ENCODE measurements around the gene MRPL1. TPM values are rescaled to one million over a fixed set of nuclear protein-coding genes. Genes with fewer than 3 reads are reported as not detected.
A peak's percentile ranks its signal among the peaks of the same experiment; 100 is the strongest.

The MRPL1 gene
- total RNA-seq, 1 experiment from 2014 or later, result 42.0 TPM

DNA sequence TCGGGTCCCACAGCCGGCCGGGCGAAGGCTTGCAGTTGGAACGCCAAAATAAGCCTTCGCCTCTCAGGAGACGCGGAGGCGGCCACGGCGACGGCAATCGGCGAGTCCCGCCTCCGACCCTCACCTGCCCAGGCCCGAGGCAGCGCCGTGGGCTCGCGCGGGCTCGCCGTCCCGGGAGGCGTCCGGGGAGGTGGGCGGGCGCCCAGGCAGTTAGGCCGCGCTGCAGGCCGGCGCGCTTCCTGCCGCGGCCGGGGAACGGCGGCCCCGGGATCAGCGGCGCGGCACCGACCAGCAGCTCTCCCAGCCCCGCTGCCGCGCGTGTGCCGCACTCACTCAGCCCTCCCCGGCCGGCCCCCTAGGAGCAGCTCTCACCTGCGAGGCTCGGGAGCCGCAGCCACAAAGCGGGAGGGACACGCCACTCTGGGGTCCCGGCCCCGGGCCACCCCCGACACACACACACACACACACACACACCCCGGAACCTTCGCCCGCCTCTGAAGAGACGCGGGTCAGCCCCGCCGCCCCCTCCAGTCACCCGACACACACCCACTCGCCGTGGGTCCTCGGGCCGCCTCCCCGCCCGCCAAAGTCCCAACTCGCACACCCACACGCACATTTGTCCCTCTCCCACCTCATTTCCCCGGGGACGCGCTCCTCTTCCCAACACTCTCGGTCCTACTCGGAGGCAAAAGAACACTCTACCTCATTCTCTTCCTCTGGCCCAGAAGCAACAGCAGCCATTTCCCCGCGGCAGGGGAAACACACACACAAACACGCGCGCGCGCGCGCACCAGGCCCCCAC, 43.8 kb upstream of the MRPL1 start, which contains the start of gene CNOT6L:
CNOT6L (minus strand) TSS at position 767 of the 802 bp plus-strand sequence; CDS start at position 707, 60 bp downstream.
- no peaks in the 10 kb centered on the region for H3K9me3 Mint-ChIP-seq (ENCODE audit: unreplicated experiment)
- H3K4me3 Mint-ChIP-seq (ENCODE audit: unreplicated experiment), result peak within 1 kb of the TSS; percentile 96
- Histone ChIP-seq H3K4me1 (peaks cover 7% of the 10 kb centered on the region), H3K27me3 (replicated peaks; ENCODE audit: control insufficient read depth, insufficient read depth, low read length) (no peaks in the 10 kb centered on the region), H3K9me3 (no peaks in the 10 kb centered on the region), H3K36me3 (ENCODE audit: control insufficient read depth, insufficient read depth, low read length) (no peaks in the 10 kb centered on the region), H3K4me3 (ENCODE audit: low read depth, low read length) (peak within 1 kb of the TSS; percentile 93)
- peaks cover 13% of the 10 kb centered on the region for H3K36me3 Mint-ChIP-seq (ENCODE audit: insufficient read depth, unreplicated experiment)
- CTCF ChIA-PET, result interaction anchor here (1.2 kb wide), 1 partner anchor 43 kb away, joined by 6 read pairs; the partner anchor contains the start of gene MRPL1
- H3K27me3 Mint-ChIP-seq (ENCODE audit: insufficient read depth, unreplicated experiment), result no peaks in the 10 kb centered on the region
- H3K4me1 Mint-ChIP-seq (ENCODE audit: low read depth, unreplicated experiment), result no peaks in the 10 kb centered on the region
- peak within 1 kb of the TSS; percentile 91 for H3K27ac Mint-ChIP-seq (ENCODE audit: unreplicated experiment)
- BruUV-seq (replicated peaks), result no TSS peak
- intact Hi-C loops (cut with micrococcal nuclease; ENCODE audit: unreplicated experiment), result loop anchor here (1.0 to 5.0 kb wide), 2 partner anchors 43 to 138 kb away; partner anchors contain the start of gene MRPL1
- POLR2A ChIA-PET, result interaction anchor here (0.5 to 1.3 kb wide), 2 partner anchors 43 to 45 kb away, joined by 5 to 6 read pairs; partner anchors contain the start of gene MRPL1
- DNase-seq, result peak; percentile 56 to 69
- TF ChIP-seq, protein P1, sequence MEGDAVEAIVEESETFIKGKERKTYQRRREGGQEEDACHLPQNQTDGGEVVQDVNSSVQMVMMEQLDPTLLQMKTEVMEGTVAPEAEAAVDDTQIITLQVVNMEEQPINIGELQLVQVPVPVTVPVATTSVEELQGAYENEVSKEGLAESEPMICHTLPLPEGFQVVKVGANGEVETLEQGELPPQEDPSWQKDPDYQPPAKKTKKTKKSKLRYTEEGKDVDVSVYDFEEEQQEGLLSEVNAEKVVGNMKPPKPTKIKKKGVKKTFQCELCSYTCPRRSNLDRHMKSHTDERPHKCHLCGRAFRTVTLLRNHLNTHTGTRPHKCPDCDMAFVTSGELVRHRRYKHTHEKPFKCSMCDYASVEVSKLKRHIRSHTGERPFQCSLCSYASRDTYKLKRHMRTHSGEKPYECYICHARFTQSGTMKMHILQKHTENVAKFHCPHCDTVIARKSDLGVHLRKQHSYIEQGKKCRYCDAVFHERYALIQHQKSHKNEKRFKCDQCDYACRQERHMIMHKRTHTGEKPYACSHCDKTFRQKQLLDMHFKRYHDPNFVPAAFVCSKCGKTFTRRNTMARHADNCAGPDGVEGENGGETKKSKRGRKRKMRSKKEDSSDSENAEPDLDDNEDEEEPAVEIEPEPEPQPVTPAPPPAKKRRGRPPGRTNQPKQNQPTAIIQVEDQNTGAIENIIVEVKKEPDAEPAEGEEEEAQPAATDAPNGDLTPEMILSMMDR (IDR thresholded peaks at IDR 0.05; ENCODE audit: insufficient read depth in 1 of 2, low read depth in 1 of 2, low read length in 1 of 2, severe bottlenecking in 1 of 2, unreplicated experiment in 1 of 2), result no peak

DNA sequence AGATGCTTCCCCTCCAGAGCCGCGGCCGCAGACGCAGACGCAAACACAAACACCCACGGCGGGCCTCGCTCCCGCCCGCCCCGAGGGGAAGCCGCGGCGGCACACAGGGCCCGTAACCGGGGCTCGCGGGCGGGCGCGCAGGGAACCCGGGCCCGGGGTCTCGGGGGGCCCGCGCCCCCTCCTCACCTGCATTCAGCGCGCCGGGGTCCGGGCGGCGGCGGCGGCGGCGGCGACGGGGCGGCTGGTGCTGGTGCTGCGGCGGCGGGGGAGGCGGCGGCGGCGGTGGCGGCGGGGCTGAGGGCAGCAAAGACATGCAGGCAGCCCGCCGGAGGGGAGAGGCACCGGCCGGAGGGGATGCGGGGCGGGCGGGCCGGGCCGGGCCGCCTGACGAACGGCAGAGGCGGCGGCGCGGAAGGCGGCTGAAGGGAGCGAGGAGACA, 43.2 kb upstream of the MRPL1 start:
- H3K27ac Mint-ChIP-seq (ENCODE audit: unreplicated experiment), result peak overlapping the region; percentile 89

More for the DNA sequence above, 43.2 kb upstream of the MRPL1 start:
- ChIA-PET POLR2A (interaction anchor here (1.0 kb wide), 1 partner anchor 43 kb away, joined by 5 read pairs; the partner anchor contains the start of gene MRPL1), CTCF (interaction anchor here (1.1 to 1.2 kb wide), 2 partner anchors 12 to 43 kb away, joined by 3 to 5 read pairs; partner anchors contain the start of gene MRPL1)
- no peaks in the 10 kb centered on the region for H3K9me3 ChIP-seq
- Mint-ChIP-seq H3K9me3 (ENCODE audit: unreplicated experiment) (no peaks in the 10 kb centered on the region), H3K4me3 (ENCODE audit: unreplicated experiment) (peak overlapping the region; percentile 96), H3K36me3 (ENCODE audit: insufficient read depth, unreplicated experiment) (peaks cover 13% of the 10 kb centered on the region), H3K27me3 (ENCODE audit: insufficient read depth, unreplicated experiment) (no peaks in the 10 kb centered on the region), H3K4me1 (ENCODE audit: low read depth, unreplicated experiment) (no peaks in the 10 kb centered on the region)
- no peaks in the 10 kb centered on the region for H3K27me3 ChIP-seq (replicated peaks; ENCODE audit: control insufficient read depth, insufficient read depth, low read length)
- peak in 1 of 2 experiments; percentile 45 for DNase-seq
- no peaks in the 10 kb centered on the region for H3K36me3 ChIP-seq (ENCODE audit: control insufficient read depth, insufficient read depth, low read length)
- TF ChIP-seq, protein P1 (IDR thresholded peaks at IDR 0.05; ENCODE audit: insufficient read depth in 1 of 2, low read depth in 1 of 2, low read length in 1 of 2, severe bottlenecking in 1 of 2, unreplicated experiment in 1 of 2), result no peak
- H3K4me3 ChIP-seq (ENCODE audit: low read depth, low read length), result peak overlapping the region; percentile 93
- H3K4me1 ChIP-seq, result peaks cover 7% of the 10 kb centered on the region
- intact Hi-C loops (cut with micrococcal nuclease; ENCODE audit: unreplicated experiment), result loop anchor here (5.0 kb wide), 1 partner anchor 138 kb away; no protein-coding TSS in a partner anchor
- BruUV-seq (replicated peaks), result no TSS peak
